GM12873 (cell line): ENCODE measurements around the gene SCYGR6.

Source experiments
- CTCF ChIP-seq: IDR thresholded peaks from 2 replicates; pipeline ENCODE4 v1.5.1; 2012; ENCODE audit warnings: low read depth, mild to moderate bottlenecking, moderate library complexity, low read length, control low read depth; ENCODE audit not compliant: insufficient read depth; ENCODE audit errors: missing control alignments

Gene SCYGR6

GRCh38 chr2:227677928-227678327, 46.6 kb downstream of the SCYGR6 start:
- TF ChIP-seq CTCF, result no peak

- TF ChIP-seq CTCF, result no peak
These were observed 50.1 kb downstream of the SCYGR6 start for GRCh38 chr2:227674485-227674884.
